SK-N-SH (cell line): Measurements from ENCODE around the gene CEACAM1.

Experiments
- MXI1 ChIP-seq: IDR thresholded peaks from 2 replicates; pipeline ENCODE4 v1.6.1; 2012; ENCODE audit warnings: mild to moderate bottlenecking, low read depth, low read length, improper control_type of control experiment
- TCF12 ChIP-seq: IDR thresholded peaks from 2 replicates; pipeline ENCODE4 v1.4.0; 2012
- TF ChIP-seq, protein P1 (sequence below): fragments of 150-350 bp; IDR thresholded peaks from 2 replicates; pipeline ENCODE4 v1.6.1; 2016; ENCODE audit warnings: mild to moderate bottlenecking, low read depth, low read length
- TF ChIP-seq, protein P2 (sequence below): fragments of 200-600 bp; sonication (generic); IDR thresholded peaks from 2 replicates; pipeline ENCODE4 v1.6.1; 2017; ENCODE audit warnings: antibody characterized with exemption, mild to moderate bottlenecking, moderate library complexity
- TF ChIP-seq, protein P3 (sequence below): IDR thresholded peaks from 2 replicates; pipeline ENCODE4 v1.6.1; 2012; ENCODE audit warnings: mild to moderate bottlenecking, low read depth, low read length, moderate library complexity

DNA sequence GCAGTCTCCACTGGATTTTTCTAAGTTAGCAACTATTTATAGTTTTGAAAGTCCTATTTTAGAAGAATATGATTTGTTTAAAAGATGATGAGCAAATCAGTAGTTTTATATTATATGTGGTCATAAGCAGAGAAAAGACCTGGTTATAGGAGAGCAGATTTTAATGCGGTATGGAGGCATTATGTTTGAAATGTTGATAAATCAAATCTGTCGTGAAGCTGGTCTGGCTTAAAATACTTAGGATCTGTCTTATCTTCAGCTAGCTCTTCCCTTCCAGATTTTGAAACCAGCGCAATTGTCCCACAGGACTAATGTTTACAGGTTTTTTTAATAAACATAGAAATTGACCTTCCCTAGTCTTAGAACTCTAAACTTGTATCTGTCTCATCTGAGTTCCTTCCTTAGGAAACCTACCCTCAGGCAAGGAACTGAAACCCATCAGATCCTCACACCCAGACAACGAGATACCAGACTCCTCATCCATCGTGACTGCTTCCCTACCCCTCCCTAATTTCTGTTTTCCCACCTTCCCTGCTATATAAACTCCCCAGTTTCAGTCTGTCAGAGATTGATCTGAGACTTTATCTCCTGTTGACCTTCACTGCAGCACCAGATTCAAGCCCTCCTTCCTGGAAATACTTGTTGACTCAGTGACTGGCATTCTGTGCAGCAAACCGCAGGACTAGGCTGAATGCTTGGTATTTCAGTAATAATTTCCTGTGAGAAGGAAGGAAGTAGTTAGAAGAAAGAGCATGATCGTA lies 47.8 kb downstream of the CEACAM1 start:
- TF ChIP-seq, protein P1, sequence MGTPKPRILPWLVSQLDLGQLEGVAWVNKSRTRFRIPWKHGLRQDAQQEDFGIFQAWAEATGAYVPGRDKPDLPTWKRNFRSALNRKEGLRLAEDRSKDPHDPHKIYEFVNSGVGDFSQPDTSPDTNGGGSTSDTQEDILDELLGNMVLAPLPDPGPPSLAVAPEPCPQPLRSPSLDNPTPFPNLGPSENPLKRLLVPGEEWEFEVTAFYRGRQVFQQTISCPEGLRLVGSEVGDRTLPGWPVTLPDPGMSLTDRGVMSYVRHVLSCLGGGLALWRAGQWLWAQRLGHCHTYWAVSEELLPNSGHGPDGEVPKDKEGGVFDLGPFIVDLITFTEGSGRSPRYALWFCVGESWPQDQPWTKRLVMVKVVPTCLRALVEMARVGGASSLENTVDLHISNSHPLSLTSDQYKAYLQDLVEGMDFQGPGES = no peak
- TF ChIP-seq, protein P2, sequence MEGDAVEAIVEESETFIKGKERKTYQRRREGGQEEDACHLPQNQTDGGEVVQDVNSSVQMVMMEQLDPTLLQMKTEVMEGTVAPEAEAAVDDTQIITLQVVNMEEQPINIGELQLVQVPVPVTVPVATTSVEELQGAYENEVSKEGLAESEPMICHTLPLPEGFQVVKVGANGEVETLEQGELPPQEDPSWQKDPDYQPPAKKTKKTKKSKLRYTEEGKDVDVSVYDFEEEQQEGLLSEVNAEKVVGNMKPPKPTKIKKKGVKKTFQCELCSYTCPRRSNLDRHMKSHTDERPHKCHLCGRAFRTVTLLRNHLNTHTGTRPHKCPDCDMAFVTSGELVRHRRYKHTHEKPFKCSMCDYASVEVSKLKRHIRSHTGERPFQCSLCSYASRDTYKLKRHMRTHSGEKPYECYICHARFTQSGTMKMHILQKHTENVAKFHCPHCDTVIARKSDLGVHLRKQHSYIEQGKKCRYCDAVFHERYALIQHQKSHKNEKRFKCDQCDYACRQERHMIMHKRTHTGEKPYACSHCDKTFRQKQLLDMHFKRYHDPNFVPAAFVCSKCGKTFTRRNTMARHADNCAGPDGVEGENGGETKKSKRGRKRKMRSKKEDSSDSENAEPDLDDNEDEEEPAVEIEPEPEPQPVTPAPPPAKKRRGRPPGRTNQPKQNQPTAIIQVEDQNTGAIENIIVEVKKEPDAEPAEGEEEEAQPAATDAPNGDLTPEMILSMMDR = no peak
- TF ChIP-seq, protein P3, sequence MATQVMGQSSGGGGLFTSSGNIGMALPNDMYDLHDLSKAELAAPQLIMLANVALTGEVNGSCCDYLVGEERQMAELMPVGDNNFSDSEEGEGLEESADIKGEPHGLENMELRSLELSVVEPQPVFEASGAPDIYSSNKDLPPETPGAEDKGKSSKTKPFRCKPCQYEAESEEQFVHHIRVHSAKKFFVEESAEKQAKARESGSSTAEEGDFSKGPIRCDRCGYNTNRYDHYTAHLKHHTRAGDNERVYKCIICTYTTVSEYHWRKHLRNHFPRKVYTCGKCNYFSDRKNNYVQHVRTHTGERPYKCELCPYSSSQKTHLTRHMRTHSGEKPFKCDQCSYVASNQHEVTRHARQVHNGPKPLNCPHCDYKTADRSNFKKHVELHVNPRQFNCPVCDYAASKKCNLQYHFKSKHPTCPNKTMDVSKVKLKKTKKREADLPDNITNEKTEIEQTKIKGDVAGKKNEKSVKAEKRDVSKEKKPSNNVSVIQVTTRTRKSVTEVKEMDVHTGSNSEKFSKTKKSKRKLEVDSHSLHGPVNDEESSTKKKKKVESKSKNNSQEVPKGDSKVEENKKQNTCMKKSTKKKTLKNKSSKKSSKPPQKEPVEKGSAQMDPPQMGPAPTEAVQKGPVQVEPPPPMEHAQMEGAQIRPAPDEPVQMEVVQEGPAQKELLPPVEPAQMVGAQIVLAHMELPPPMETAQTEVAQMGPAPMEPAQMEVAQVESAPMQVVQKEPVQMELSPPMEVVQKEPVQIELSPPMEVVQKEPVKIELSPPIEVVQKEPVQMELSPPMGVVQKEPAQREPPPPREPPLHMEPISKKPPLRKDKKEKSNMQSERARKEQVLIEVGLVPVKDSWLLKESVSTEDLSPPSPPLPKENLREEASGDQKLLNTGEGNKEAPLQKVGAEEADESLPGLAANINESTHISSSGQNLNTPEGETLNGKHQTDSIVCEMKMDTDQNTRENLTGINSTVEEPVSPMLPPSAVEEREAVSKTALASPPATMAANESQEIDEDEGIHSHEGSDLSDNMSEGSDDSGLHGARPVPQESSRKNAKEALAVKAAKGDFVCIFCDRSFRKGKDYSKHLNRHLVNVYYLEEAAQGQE = no peak
- no peak for TF ChIP-seq TCF12
- TF ChIP-seq MXI1 = no peak
